Hepatocyte (in vitro differentiated cells): ENCODE measurements around the gene DISP1. TPM values are rescaled to one million over a fixed set of nuclear protein-coding genes. Genes with fewer than 3 reads are reported as not detected.
A peak's percentile ranks its signal among the peaks of the same experiment; 100 is the strongest.
"Not testable (repeated sequence)": the region's sequence is repeated elsewhere in the genome, so short reads cannot be mapped to it uniquely, and the experiment has no call there.

Source experiments
- DNase-seq: peaks from one replicate; pipeline ENCODE4 v3.0.0-alpha.2; 2016; ENCODE audit warnings: low spot score
- H2AFZ ChIP-seq: fragments of 200-600 bp; sonication (generic); 2 replicates; pipeline ENCODE4 v1.6.0; 2016; ENCODE audit warnings: antibody characterized with exemption, mild to moderate bottlenecking
- H3K27ac ChIP-seq: fragments of 200-600 bp; sonication (generic); 2 replicates; pipeline ENCODE4 v1.5.1; 2016; ENCODE audit warnings: mild to moderate bottlenecking
- H3K27me3 ChIP-seq: fragments of 200-600 bp; sonication (generic); 2 replicates; pipeline ENCODE4 v1.6.1; 2016
- H3K36me3 ChIP-seq: fragments of 200-600 bp; sonication (generic); replicated peaks from 2 replicates; pipeline ENCODE4 v1.5.1; 2016; ENCODE audit warnings: low read depth; ENCODE audit not compliant: insufficient read depth
- H3K4me1 ChIP-seq: fragments of 200-600 bp; sonication (generic); 2 replicates; pipeline ENCODE4 v1.5.1; 2016; ENCODE audit warnings: mild to moderate bottlenecking, moderate library complexity; ENCODE audit not compliant: insufficient read depth
- H3K4me2 ChIP-seq: fragments of 200-600 bp; sonication (generic); 2 replicates; pipeline ENCODE4 v1.6.0; 2016
- H3K4me3 ChIP-seq: fragments of 200-600 bp; sonication (generic); 2 replicates; pipeline ENCODE4 v1.5.1; 2016; ENCODE audit warnings: mild to moderate bottlenecking
- H3K79me2 ChIP-seq: fragments of 200-600 bp; sonication (generic); 2 replicates; pipeline ENCODE4 v1.6.0; 2017; ENCODE audit warnings: mild to moderate bottlenecking
- H3K9me2 ChIP-seq: fragments of 200-600 bp; sonication (generic); replicated peaks from 2 replicates; pipeline ENCODE4 v1.6.0; 2017; ENCODE audit warnings: mild to moderate bottlenecking; ENCODE audit not compliant: insufficient read depth
- H3K9me3 ChIP-seq: fragments of 200-600 bp; sonication (generic); 2 replicates; pipeline ENCODE4 v1.5.1; 2016; ENCODE audit warnings: low read depth, mild to moderate bottlenecking
- H4K20me1 ChIP-seq: fragments of 200-600 bp; sonication (generic); 2 replicates; pipeline ENCODE4 v1.6.0; 2016; ENCODE audit warnings: mild to moderate bottlenecking; ENCODE audit not compliant: insufficient read depth, poor library complexity, severe bottlenecking
- EZH2 ChIP-seq: fragments of 200-600 bp; sonication (generic); IDR thresholded peaks from 2 replicates; pipeline ENCODE4 v1.6.1; 2016; ENCODE audit warnings: antibody characterized with exemption, mild to moderate bottlenecking, borderline replicate concordance
- EZH2phosphoT487 ChIP-seq: fragments of 200-600 bp; sonication (generic); IDR thresholded peaks from one replicate; pipeline ENCODE4 v1.6.1; 2018; ENCODE audit warnings: antibody characterized with exemption, mild to moderate bottlenecking, low read depth, moderate library complexity; ENCODE audit not compliant: unreplicated experiment, severe bottlenecking
- WGBS: methylation state at CpG from one replicate; pipeline ENCODE4 v1.1.6; 2016; ENCODE audit warnings: low lambda C conversion rate; ENCODE audit errors: missing lambda C conversion rate; 5-methylcytosine and 5-hydroxymethylcytosine counted together
- polyA plus RNA-seq: library from polyadenylated mRNA; unstranded; fragments of >200 nt; fragmentation: Nextera tagmentation; extraction: Ambion mirVana; gene quantifications from 2 replicates; pipeline ENCODE4 v1.2.1, GENCODE V29; 2016
- total RNA-seq: library from RNA; depleted of rRNA; stranded (reverse); fragments of >200 nt; gene quantifications from 2 replicates; pipeline ENCODE4 v1.2.3, GENCODE V29; 2014
- TF ChIP-seq, protein P1 (sequence below): fragments of 200-600 bp; sonication (generic); IDR thresholded peaks from 2 replicates; pipeline ENCODE4 v1.5.1; 2016; ENCODE audit warnings: antibody characterized with exemption, mild to moderate bottlenecking; ENCODE audit not compliant: poor library complexity

DISP1 gene
- total and polyA plus RNA-seq, 2 experiments from 2014 or later: 10.1 to 14.6 TPM

DNA sequence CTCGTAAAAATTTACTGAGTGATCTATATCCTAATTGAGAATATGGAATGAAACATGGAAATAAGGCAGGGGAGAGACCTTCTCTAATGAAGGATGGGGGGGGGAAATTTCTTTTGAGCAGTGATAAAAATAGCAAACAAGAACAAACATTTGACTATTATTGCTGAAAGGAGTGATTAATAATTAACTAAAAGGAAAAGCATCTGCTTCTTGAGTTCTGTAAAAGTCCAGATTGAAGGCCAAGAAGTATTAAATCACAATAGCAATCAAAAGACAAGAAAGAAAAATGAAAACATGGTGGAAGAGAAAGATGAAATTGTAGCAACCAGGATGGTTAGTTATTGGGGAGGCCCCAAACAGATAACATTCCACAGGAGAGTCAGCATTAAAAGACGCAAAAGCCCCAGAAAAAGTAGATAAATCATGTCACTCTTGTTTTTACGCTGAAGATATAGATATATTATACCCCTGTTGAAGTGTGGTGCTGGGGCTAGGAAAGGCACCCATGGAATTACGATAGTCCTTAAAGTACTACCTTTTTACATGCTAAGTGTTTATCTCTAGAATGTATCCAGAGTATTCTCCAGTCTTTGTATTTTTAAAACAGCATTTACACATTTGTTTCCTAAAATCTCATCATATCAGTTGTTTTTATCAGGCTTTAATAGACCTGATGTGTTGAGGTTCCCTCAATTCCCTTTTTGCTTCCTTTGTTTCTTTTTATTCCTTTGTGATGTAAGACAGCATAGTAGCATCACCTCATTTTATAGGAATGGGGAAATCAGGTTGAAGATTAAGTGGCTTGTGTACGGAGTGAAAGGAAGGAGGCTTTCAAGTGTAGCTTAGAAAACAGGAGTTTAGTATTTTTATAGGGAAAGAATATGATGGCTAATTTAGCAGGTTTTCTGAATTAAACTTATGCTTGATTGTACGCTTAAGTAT is 28.9 kb downstream of the DISP1 start:
- Histone ChIP-seq H3K9me2 (no peaks in the 10 kb centered on the region), H3K4me2 (peak overlapping the region; percentile 45), H2AFZ (peak overlapping the region; percentile 5), H3K79me2 (peaks cover 34% of the 10 kb centered on the region), H3K36me3 (no peaks in the 10 kb centered on the region), H3K27me3 (no peaks in the 10 kb centered on the region), H3K4me3 (no peak overlapping the region), H3K27ac (peak overlapping the region; percentile 72), H3K9me3 (no peaks in the 10 kb centered on the region), H4K20me1 (no peaks in the 10 kb centered on the region), H3K4me1 (peaks cover 23% of the 10 kb centered on the region)
- DNase-seq: peak; percentile 15
- 54% methylated on average over 6 of the region's 6 CpGs for WGBS
- TF ChIP-seq EZH2 (no peak), EZH2phosphoT487 (no peak)
- TF ChIP-seq, protein P1, sequence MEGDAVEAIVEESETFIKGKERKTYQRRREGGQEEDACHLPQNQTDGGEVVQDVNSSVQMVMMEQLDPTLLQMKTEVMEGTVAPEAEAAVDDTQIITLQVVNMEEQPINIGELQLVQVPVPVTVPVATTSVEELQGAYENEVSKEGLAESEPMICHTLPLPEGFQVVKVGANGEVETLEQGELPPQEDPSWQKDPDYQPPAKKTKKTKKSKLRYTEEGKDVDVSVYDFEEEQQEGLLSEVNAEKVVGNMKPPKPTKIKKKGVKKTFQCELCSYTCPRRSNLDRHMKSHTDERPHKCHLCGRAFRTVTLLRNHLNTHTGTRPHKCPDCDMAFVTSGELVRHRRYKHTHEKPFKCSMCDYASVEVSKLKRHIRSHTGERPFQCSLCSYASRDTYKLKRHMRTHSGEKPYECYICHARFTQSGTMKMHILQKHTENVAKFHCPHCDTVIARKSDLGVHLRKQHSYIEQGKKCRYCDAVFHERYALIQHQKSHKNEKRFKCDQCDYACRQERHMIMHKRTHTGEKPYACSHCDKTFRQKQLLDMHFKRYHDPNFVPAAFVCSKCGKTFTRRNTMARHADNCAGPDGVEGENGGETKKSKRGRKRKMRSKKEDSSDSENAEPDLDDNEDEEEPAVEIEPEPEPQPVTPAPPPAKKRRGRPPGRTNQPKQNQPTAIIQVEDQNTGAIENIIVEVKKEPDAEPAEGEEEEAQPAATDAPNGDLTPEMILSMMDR: no peak

DNA sequence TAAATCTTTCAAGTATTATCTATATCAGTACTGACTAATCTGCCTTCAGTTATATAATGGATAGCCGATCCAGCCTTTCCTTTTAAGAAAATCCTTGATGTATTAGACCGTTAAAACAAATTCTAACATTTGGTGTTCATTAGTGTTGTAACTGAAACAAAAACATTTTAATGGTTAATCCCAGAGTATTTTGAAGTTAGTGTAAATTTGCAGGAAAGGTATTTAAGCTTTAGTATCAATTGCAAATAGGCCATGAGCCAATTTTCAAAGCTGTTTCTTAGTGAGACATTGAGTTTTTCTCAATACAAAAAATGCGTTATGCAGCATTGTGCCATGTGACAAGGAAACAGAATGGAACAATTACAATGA is 29.6 kb downstream of the DISP1 start:
- H4K20me1 ChIP-seq: no peaks in the 10 kb centered on the region
- H3K27ac ChIP-seq: peak overlapping the region; percentile 72
- H3K9me2 ChIP-seq: no peaks in the 10 kb centered on the region
- H3K9me3 ChIP-seq: no peaks in the 10 kb centered on the region
- H2AFZ ChIP-seq: peak overlapping the region; percentile 5
- H3K4me3 ChIP-seq: no peak overlapping the region
- H3K36me3 ChIP-seq: no peaks in the 10 kb centered on the region
- peaks cover 23% of the 10 kb centered on the region for H3K4me1 ChIP-seq
- peaks cover 35% of the 10 kb centered on the region for H3K79me2 ChIP-seq
- WGBS: 44% methylated on average over 3 of the region's 3 CpGs
- TF ChIP-seq, protein P1: no peak
- no peak for TF ChIP-seq EZH2phosphoT487
- no peak for TF ChIP-seq EZH2
- no peak for DNase-seq
- peak overlapping the region; percentile 45 for H3K4me2 ChIP-seq
- H3K27me3 ChIP-seq: no peaks in the 10 kb centered on the region

DNA sequence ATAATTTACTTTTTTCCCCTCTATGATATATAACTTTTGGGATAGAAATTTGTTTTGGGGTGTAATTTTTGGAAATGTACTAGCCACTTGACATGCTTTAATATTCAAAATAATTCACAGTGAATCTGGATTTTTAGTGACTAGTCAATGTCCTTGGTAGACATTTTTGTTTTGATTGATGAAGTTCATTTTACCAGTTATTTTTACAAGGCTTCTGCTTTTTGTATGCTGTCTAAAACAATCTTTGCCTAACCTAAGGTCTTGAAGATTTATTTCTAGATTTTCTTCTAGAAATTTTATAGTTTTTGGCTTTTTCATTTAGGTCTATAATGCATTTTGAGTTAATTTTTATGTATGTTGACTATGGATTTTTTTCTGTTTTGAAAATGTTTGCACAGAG is 30.9 kb downstream of the DISP1 start:
- peaks cover 23% of the 10 kb centered on the region for H3K4me1 ChIP-seq
- no peaks in the 10 kb centered on the region for H3K9me3 ChIP-seq
- peaks cover 40% of the 10 kb centered on the region for H3K79me2 ChIP-seq
- no peak overlapping the region for H3K27ac ChIP-seq
- TF ChIP-seq EZH2phosphoT487 (no peak), EZH2 (no peak)
- TF ChIP-seq, protein P1: no peak
- no peaks in the 10 kb centered on the region for H4K20me1 ChIP-seq
- no peak overlapping the region for H3K4me2 ChIP-seq
- no peaks in the 10 kb centered on the region for H3K9me2 ChIP-seq
- H3K27me3 ChIP-seq: no peaks in the 10 kb centered on the region
- H2AFZ ChIP-seq: no peak overlapping the region
- H3K36me3 ChIP-seq: no peaks in the 10 kb centered on the region
- DNase-seq: no peak
- no peak overlapping the region for H3K4me3 ChIP-seq

DNA sequence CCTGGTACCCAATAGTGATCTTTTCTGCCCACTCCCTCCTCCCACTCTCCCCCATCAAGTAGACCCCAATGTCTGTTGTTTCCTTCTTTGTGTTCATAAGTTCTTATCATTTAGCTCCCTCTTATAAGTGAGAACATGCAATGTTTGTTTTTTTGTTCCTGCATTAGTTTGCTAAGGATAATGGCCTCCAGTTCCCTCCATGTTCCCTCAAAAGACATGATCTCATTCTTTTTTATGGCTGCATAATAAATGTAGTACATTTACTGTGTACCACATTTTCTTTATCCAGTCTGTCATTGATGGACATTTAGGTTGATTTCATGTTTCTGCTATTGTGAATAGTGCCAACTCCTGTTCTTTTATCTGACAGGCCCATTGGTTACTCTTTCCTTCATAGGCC is 35.7 kb downstream of the DISP1 start:
- peaks cover 37% of the 10 kb centered on the region for H3K79me2 ChIP-seq
- H3K27me3 ChIP-seq, H3K4me1 ChIP-seq, H4K20me1 ChIP-seq, H3K27ac ChIP-seq, H3K4me2 ChIP-seq, H3K9me3 ChIP-seq, H3K36me3 ChIP-seq, H3K9me2 ChIP-seq, DNase-seq, H3K4me3 ChIP-seq, H2AFZ ChIP-seq: not testable (repeated sequence)
